HG02970 (cell line): Measurements from ENCODE around the gene SOWAHB.

ENCODE experiments used
- ATAC-seq: cut with Tn5 transposase; IDR thresholded peaks from one replicate; pipeline ENCODE4 v1.9.1; 2021; ENCODE audit warnings: mild to moderate bottlenecking, moderate library complexity, moderate number of reproducible peaks; ENCODE audit not compliant: unreplicated experiment, low FRiP score

SOWAHB gene, protein sequence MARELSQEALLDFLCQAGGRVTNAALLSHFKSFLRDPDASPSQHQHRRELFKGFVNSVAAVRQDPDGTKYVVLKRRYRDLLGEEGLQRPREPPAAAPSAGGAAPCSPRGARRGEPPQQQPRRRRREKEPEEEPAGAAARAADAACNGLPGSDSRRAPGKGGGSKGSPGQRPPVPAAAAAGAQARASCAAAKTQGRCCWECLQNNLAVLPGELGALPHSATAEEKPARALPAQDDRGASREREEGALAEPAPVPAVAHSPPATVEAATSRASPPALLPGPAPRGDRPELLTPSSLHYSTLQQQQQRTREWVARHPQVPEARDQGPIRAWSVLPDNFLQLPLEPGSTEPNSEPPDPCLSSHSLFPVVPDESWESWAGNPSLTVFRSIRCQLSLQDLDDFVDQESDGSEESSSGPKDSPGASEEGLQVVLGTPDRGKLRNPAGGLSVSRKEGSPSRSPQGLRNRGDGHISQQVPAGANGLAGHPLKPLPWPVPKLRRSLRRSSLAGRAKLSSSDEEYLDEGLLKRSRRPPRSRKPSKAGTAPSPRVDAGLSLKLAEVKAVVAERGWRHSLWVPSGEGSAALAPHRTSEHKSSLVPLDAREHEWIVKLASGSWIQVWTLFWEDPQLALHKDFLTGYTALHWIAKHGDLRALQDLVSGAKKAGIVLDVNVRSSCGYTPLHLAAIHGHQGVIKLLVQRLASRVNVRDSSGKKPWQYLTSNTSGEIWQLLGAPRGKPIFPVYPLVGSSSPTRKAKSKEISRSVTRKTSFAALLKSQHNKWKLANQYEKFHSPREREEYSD

DNA sequence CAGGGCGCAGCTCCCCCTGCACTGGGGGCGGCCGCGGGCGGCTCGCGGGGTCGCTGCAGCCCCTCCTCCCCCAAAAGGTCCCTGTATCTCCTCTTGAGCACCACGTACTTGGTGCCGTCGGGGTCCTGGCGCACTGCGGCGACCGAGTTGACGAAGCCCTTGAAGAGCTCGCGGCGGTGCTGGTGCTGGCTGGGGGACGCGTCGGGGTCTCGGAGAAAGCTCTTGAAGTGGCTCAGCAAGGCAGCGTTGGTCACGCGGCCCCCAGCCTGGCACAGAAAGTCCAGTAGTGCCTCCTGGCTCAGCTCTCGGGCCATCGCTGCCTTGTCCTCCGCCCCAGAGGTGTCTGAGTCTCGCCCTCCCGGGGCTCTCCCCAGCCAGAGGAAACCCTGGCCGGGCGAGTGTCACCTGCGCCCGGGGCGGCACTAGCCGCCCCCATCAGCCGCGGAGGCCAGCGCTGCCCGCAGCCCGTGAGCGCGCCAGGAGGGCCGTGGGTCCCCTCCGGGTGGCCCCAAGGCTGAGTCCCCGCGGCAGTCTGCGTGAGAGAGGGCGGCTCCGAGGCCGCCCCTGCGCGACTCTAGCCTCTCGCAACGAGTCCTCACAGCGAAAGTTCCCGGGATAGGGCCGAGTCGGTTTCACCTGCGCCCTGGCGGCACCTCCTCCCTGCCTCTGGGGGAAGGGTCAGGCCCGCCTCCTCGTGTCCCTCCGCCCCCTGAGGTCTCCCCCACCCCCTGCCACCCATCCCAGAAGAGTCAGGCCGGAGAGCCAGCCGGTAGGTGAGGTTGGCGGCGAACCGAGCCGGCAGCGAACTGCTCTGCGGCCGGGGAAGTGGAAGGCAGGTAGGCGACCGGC lies at the start of gene SOWAHB:
Gene SOWAHB (minus strand): TSS at position 609 of the 849 bp plus-strand sequence. CDS start 295 bp downstream, at position 314.
- no peak for ATAC-seq

DNA sequence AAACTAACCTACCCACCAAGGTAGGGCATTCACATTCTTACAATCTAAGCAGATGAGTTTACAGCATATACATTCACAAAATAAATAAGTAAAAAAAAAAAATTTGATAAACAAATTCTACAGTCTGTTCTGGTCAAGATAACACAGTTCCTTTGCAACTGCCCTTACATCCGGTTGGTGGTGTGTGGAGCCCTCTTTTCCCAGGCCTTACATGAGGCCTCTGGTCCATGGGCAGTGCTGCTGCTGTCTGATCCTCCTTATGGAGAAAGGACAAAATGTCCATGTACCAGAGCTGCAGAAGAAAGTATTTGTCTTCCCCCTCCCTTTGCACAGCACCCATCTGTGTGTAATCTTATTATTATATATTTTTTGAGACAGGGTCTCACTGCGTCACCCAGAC lies 49.4 kb upstream of the SOWAHB start:
- no peak for ATAC-seq

DNA sequence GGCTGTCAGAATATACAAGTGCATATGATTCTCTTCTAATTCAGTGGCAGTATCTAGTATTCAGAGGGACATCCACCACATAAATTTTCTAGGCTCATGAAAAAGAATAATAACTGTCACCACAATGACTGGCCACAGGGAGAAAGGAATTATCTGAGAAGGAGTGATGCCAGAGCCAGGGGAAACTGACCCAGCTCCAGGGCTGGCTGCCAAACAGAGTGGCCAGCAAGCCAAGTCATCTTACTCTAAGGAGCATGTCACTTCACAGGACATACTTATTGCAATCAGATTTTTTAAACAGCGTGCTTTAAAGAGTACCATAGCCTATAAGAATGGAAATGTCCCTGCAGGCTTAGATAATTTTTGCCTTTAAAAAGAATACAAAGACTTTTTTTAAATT lies 45.8 kb upstream of the SOWAHB start:
- ATAC-seq: no peak

DNA sequence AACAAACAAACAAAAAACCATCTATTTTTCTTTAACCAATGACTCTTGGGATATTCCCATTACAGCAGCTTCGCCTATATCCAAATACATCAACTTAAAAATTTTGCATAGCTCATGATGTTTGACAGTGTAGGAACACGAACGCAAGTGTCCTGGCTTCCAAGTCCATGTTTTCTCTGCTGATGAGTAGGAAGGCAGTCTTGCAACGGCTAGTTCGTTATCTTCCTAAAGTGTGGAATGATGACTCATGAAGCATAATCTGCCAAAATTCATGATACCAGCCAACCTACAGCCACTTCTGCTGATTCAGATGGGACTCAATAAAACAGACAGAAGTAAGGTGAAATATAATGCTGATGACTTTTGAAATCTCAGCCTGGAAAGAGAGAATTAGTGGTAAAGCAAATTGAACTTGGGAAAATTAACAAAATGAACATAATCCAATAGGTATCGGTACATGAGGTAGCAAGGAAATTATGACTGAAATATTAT lies 45.2 kb upstream of the SOWAHB start:
- no peak for ATAC-seq

DNA sequence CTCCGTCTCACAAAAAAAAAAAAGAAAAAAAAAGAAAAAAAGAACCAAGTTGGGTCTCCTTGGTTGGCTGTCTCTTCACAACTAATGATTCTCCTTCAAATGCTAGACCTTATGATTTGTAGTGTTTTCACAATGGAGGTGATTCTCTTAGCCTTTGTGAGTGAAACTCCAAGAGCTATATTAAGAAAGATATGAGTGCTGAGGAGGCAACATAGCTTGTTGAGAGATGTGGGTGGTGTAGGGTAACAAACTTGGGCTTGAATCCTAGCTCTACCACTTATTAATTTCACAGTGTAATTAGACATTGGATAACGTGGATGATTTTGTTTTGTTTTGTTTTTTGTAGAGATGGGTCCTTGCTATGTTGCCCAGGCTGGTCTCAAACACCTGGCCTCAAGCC lies 41.2 kb upstream of the SOWAHB start:
- no peak for ATAC-seq

DNA sequence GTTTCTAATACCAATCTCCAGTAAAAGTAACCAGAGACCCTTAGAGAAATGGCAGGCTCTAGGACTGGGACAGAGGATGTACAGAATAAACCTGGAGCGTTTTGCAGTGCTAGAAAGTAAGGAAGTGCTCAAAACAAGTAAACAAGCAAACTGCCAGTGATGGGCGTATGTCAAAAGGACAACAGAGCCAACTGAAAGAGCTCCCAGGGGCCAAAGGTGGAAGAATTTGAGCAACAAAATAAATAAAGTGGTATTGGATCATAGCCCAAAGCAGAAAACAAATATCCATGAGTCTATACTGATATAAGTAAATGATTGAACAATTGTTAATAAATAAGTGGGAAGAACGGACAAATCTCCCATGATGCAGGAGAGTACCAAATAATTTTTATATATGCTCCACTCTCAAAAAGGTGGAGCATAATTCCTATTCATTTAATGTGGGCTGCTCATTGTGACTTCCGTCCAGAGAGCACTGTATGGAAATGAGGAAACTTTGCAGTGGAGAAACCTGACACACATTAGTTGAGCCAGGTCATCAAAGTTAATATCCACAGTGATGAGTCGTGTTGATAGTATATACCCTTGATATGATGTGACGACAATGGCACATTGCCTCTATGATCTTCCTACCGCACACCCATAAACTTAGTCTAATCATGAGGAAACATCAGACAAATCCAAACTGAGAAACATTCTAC lies 33.8 kb upstream of the SOWAHB start:
- ATAC-seq: no peak

DNA sequence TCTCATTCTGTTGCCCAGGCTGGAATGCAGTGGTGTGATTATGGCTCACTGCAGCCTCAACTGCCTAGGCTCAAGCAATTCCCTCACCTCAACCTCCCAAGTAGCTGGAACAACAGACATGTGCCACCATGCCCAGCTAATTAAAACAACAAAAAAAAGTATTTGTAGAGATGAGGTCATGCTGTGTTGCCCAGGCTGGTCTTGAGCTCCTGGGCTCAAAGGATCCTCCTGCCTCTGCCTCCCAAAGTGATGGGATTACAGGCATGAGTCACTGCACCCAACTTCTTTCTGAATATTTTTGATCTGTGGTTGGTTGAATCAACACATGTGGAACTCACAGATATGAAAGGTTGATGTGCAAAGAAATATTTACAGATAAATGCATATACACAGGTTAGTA lies 33.1 kb upstream of the SOWAHB start:
- ATAC-seq: no peak

DNA sequence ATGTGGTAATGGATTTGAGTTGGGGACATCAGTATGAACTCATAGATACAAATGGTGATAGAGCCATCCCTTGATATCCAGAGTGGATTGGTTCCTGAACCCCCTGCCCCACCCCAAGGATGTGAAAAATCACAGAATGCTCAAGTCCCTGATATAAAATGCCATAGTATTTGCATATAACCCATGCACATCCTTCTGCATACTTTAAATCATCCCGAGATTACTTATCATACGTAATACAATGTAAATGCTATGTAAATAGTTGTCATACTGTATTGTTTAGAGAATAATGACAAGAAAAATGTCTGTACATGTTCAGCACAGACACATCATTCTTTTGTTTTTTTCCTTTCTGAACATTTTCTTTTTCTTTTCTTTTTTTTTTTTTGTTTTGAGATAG lies 32.7 kb upstream of the SOWAHB start:
- ATAC-seq: no peak

DNA sequence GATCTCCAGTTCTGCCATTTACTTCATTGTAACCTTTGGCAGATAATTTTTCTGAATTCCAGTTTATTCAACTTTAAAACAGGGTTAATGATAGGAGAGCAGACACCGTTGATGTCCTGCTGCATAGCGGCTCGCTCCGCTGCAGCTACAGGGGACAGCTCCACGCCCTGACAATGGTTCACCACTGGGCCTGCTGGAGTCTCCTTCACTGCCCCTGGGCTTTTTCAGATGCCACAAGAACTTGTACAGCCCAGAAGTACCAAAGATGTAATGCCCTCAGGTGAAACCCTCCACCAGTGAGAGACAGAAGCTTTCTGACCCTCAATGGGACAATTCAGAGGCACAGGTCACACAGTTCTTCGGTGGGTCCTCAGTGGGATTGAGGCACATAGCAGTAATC lies 28.9 kb upstream of the SOWAHB start:
- ATAC-seq: no peak

DNA sequence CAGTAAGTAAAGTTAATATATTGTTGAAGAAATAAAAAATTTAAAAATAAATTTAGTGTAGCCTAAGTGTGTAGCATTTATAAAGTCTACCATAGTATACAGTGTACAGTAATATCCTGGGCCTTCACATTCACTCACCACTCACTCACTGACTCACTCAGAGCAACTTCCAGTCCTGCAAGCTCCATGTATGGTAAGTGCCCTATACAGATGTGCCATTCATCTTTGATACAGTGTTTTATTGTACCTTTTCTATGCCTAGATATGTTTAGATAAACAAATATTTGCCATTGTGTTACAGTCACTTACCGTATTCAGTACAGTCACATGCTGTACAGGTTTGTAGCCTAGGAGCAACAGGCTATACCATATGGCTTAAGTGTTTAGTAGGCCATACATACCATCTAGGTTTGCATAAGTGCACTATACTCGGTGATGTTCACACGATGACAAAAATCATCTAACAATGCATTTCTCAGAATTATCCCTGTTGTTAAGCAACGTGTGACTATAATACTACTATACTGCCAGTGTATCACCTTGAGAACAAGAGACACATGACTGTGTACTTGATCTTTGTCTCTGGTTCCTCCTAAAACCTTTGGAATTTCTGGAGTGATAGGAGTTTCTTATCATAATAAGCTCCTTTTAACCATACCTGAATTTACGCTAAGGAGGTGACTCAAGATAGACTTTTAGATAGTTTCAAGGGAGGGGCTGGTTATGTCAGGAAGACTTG lies 25.8 kb upstream of the SOWAHB start:
- no peak for ATAC-seq

DNA sequence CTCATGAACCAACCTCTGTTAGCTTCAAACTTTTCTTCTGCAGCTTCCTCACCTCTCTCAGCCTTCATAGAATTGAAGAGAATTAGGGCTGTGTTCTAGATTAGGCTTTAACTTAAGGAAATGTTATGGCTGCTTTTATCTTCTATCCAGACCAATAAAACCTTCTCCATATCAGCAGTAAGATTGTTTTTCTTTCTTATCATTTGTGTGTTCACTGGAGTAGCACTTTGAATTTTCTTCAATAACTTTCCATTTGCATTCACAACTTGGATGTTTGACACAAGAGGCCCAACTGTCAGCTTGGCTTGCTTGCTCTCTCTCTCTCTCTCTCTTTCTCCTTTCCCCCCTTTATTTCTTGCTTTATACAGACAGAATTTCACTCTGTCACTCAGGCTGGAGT lies 22.8 kb upstream of the SOWAHB start:
- no peak for ATAC-seq

DNA sequence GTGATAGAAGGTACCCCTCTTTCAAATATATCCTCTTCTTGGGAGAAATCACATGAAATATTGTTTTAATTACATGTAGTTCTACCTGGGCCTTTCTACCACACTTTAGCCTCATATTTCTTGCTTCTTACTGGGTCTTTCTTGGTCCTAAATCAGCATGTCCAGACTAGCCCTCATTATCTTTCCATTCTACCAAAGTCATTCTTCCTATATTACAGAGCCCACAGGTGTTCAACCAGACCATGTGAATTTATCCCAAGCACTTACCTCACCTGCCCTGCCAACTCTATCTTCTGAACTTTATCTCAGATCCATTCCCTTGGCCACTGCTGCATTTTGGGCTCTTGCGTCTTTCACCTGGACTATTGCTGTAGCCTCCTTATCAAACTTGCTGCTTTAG lies 11.8 kb upstream of the SOWAHB start:
- no peak for ATAC-seq

DNA sequence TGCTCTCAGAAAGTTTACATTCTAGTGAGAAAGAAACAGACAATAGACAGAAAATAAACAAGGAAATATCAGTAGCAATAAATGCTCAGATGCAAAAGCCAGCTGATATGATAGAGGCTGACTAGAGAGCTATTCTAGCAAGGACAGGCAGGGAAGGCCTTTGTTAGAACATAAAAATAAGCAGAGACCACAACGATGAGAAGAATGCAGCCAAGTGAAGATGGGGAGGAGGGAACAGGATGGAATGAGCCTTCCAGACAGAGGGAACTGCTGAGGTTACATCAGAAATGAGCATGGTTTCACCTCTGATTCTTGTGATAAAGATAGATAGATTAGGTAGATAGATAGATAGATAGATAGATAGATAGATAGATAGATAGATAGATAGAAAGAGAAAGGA lies 7.6 kb upstream of the SOWAHB start:
- ATAC-seq: no peak

DNA sequence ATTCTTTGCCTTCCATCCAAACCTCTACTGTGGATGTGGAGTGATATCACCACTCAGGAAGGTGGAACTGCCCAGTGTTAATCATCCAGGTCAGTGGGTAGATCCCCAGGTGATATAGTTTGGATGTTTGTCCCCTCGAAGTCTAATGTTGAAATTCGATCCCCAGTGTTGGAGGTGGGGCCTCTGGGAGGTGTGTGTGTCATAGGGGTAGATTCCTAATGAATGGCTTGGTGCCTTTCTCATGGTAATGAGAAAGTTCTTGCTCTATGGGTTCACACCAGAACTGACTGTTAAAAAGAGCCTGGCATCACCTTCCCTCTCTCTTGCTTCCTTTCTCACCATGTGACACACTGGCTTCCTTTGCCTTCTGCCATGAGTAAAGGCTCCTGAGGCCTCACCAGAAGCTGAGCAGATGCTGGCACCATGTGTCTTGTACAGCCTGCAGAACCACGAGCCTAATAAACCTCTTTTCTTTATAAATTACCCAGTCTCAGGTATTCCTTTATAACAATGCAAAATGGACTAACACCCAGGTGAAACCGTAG lies 6.8 kb upstream of the SOWAHB start:
- ATAC-seq: no peak

DNA sequence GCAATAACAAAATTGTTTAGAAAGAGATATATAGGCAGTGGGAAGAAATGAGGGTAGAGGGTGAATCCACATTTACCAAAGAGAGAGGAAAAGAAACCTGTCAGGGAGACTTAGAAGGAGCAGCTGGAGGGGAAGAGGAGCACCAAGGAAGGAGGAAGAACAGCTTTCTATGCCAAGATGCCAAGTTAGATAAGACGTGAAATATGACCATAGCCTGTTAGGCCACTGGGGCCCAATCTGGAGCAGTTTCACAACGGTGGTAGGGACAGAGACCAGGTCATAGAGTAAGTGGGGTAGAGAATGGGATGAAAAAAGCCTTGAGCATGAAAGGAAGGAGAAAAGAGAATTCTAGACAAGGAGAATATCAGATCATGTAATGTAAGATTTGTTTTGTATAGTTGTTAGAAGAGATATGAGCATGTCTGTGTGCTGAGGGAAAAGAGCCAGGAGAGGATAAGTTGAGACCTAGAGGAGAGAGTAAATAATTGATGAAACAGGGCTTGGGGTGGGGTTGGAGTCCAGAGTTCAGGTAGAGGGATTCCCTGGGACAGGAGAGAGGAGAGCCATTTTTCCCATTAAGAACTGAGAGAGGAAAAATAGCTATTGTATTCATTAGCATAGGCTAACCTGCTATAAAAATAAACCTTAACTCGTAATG lies 4.4 kb upstream of the SOWAHB start:
- ATAC-seq: no peak

DNA sequence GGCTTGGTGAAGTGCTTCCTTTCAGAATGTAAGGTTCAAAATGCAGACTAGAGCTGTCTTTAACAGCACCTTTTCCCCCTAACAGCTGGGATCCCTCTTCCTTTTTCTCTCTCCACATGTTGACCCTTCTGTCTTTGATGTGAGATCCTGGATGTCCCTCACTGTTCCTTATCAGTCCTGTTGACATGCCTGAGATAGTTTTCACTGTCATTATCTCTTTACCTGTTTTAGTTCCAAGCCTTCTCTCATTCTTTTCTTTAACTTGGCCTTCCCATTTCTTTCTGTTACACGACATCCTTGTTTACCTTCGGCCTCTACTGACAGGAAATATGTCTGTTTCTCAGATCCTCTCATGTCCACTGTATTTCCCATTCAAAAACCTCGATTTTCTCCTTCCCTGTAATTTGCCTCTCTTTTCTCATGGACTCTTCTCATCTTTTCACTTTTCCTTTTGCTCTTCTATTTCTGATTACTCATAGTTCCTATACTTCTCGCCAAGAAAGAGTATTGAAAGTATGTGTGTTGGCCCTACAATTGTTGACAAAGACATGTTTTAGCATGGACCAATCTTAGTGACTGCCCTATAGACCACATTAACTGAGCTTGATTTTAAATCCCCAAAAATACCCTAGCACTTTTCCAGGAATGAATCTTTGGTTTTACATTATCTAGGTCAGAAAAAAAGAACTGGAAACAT lies 1.2 kb upstream of the SOWAHB start:
- ATAC-seq: no peak

DNA sequence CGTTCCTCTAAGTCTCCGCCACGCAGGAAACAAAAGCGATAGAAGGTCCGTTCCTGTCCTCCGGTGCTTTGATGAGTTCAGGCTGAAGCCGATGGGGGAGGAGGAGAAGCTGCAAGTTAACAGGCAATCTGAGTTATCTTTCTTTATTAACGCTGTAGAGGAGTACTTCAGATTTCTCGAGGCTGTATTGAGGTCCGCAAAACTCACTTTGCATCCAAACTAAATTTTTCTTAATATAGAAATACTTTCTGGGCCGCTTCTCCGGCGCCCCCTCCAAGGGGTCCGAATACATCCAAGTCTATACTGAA lies 395 bp upstream of the SOWAHB start:
- no peak for ATAC-seq
